ENCODE data around the gene PIK3R6. TPM values are rescaled to one million over a fixed set of nuclear protein-coding genes. Genes with fewer than 3 reads are reported as not detected.

The PIK3R6 gene
- 1.6 TPM for total RNA-seq
- long read RNA-seq, partial matches to known transcripts, result 0 of 5 reads
- long read RNA-seq, other reads (novel, unspliced or antisense), result 5 of 5 reads

- peak; percentile 55 for DNase-seq (ENCODE audit: low spot score)
Measured at GRCh38 chr17:8867361-8867981, at the start of gene PIK3R6. Gene PIK3R6 (minus strand): TSS chr17:8867674. CDS start chr17:8849794, 17,880 bp downstream.

GRCh38 chr17:8916466-8916865 is 49.0 kb upstream of the PIK3R6 start:
- DNase-seq (ENCODE audit: low spot score), result peak; percentile 64

GRCh38 chr17:8914554-8914953 is 47.1 kb upstream of the PIK3R6 start:
- DNase-seq (ENCODE audit: low spot score), result peak; percentile 85

- DNase-seq (ENCODE audit: low spot score), result peak; percentile 39
Measured at GRCh38 chr17:8913879-8914278, 46.4 kb upstream of the PIK3R6 start.

GRCh38 chr17:8913091-8913490 is 45.6 kb upstream of the PIK3R6 start:
- DNase-seq (ENCODE audit: low spot score), result peak; percentile 81

- no peak for DNase-seq (ENCODE audit: low spot score)
Measured at GRCh38 chr17:8912084-8912981, 44.9 kb upstream of the PIK3R6 start.

GRCh38 chr17:8910969-8911604 is 43.6 kb upstream of the PIK3R6 start:
- DNase-seq (ENCODE audit: low spot score), result peak; percentile 88

- peak; percentile 28 for DNase-seq (ENCODE audit: low spot score)
Measured at GRCh38 chr17:8909586-8910270, 42.3 kb upstream of the PIK3R6 start.

- DNase-seq (ENCODE audit: low spot score), result peak; percentile 84
Measured at GRCh38 chr17:8905331-8905730, 37.9 kb upstream of the PIK3R6 start.

GRCh38 chr17:8904686-8905085 is 37.2 kb upstream of the PIK3R6 start:
- no peak for DNase-seq (ENCODE audit: low spot score)

GRCh38 chr17:8904201-8904600 is 36.7 kb upstream of the PIK3R6 start:
- no peak for DNase-seq (ENCODE audit: low spot score)

- DNase-seq (ENCODE audit: low spot score), result peak; percentile 18
Measured at GRCh38 chr17:8900626-8901585, 33.4 kb upstream of the PIK3R6 start.

- no peak for DNase-seq (ENCODE audit: low spot score)
Measured at GRCh38 chr17:8900207-8900606, 32.7 kb upstream of the PIK3R6 start.

GRCh38 chr17:8898636-8899035 is 31.2 kb upstream of the PIK3R6 start:
- DNase-seq (ENCODE audit: low spot score), result no peak

GRCh38 chr17:8898126-8898525 is 30.7 kb upstream of the PIK3R6 start:
- no peak for DNase-seq (ENCODE audit: low spot score)

- peak; percentile 69 for DNase-seq (ENCODE audit: low spot score)
Measured at GRCh38 chr17:8896641-8897635, 29.5 kb upstream of the PIK3R6 start.

- peak; percentile 41 for DNase-seq (ENCODE audit: low spot score)
Measured at GRCh38 chr17:8896087-8896486, 28.6 kb upstream of the PIK3R6 start.

GRCh38 chr17:8894673-8895578 is 27.5 kb upstream of the PIK3R6 start:
- peak; percentile 67 for DNase-seq (ENCODE audit: low spot score)
